ENCODE data around the gene TBC1D30. TPM values are rescaled to one million over a fixed set of nuclear protein-coding genes. Genes with fewer than 3 reads are reported as not detected.

Gene TBC1D30
- total RNA-seq, 1 donor from 2014 or later, result 3.4 TPM

GRCh38 chr12:64895526-64895925, 71.1 kb downstream of the TBC1D30 start:
- H3K4me1 Mint-ChIP-seq (ENCODE audit: low read depth), result peaks cover 2% of the 10 kb centered on the region
- H3K36me3 Mint-ChIP-seq (ENCODE audit: insufficient read depth), result no peaks in the 10 kb centered on the region

GRCh38 chr12:64900540-64900939, 76.1 kb downstream of the TBC1D30 start:
- no peak overlapping the region for H3K27ac Mint-ChIP-seq
- no peaks in the 10 kb centered on the region for H3K36me3 Mint-ChIP-seq (ENCODE audit: insufficient read depth)
- no peaks in the 10 kb centered on the region for H3K9me3 Mint-ChIP-seq (ENCODE audit: low read depth)
- TF ChIP-seq CTCF (IDR thresholded peaks at IDR 0.05; ENCODE audit: unreplicated experiment), result no peak
- no peaks in the 10 kb centered on the region for H3K4me1 Mint-ChIP-seq (ENCODE audit: low read depth)
- peaks cover 3% of the 10 kb centered on the region for H3K27me3 Mint-ChIP-seq
- no peak for DNase-seq (ENCODE audit: low spot score, unreplicated experiment)
- no peak overlapping the region for H3K4me3 Mint-ChIP-seq (ENCODE audit: low read depth)

More at GRCh38 chr12:64895526-64895925, 71.1 kb downstream of the TBC1D30 start:
- H3K9me3 Mint-ChIP-seq (ENCODE audit: low read depth), result no peaks in the 10 kb centered on the region
- H3K27me3 Mint-ChIP-seq, result peaks cover 3% of the 10 kb centered on the region
- no peak overlapping the region for H3K27ac Mint-ChIP-seq
- no peak overlapping the region for H3K4me3 Mint-ChIP-seq (ENCODE audit: low read depth)
- no peak for TF ChIP-seq CTCF (IDR thresholded peaks at IDR 0.05; ENCODE audit: unreplicated experiment)
- no peak for DNase-seq (ENCODE audit: low spot score, unreplicated experiment)

- H3K27me3 Mint-ChIP-seq, result peaks cover 10% of the 10 kb centered on the region
- H3K4me1 Mint-ChIP-seq (ENCODE audit: low read depth), result no peaks in the 10 kb centered on the region
- no peak for TF ChIP-seq CTCF (IDR thresholded peaks at IDR 0.05; ENCODE audit: unreplicated experiment)
- H3K9me3 Mint-ChIP-seq (ENCODE audit: low read depth), result no peaks in the 10 kb centered on the region
- no peak overlapping the region for H3K4me3 Mint-ChIP-seq (ENCODE audit: low read depth)
- H3K36me3 Mint-ChIP-seq (ENCODE audit: insufficient read depth), result no peaks in the 10 kb centered on the region
- no peak overlapping the region for H3K27ac Mint-ChIP-seq
- DNase-seq (ENCODE audit: low spot score, unreplicated experiment), result no peak
Observed at GRCh38 chr12:64903479-64904152, 79.2 kb downstream of the TBC1D30 start.

GRCh38 chr12:64907097-64907496, 82.7 kb downstream of the TBC1D30 start:
- Mint-ChIP-seq H3K27me3 (peaks cover 23% of the 10 kb centered on the region), H3K4me3 (ENCODE audit: low read depth) (no peak overlapping the region), H3K27ac (no peak overlapping the region), H3K9me3 (ENCODE audit: low read depth) (no peaks in the 10 kb centered on the region), H3K4me1 (ENCODE audit: low read depth) (peaks cover 8% of the 10 kb centered on the region), H3K36me3 (ENCODE audit: insufficient read depth) (no peaks in the 10 kb centered on the region)
- TF ChIP-seq CTCF (IDR thresholded peaks at IDR 0.05; ENCODE audit: unreplicated experiment), result no peak
- DNase-seq (ENCODE audit: low spot score, unreplicated experiment), result no peak

- Mint-ChIP-seq H3K27ac (no peak overlapping the region), H3K27me3 (peaks cover 29% of the 10 kb centered on the region)
- no peak for TF ChIP-seq CTCF (IDR thresholded peaks at IDR 0.05; ENCODE audit: unreplicated experiment)
Observed at GRCh38 chr12:64909124-64909523, 84.7 kb downstream of the TBC1D30 start.

More at GRCh38 chr12:64909124-64909523, 84.7 kb downstream of the TBC1D30 start:
- no peaks in the 10 kb centered on the region for H3K9me3 Mint-ChIP-seq (ENCODE audit: low read depth)
- H3K4me3 Mint-ChIP-seq (ENCODE audit: low read depth), result no peak overlapping the region
- H3K4me1 Mint-ChIP-seq (ENCODE audit: low read depth), result peaks cover 8% of the 10 kb centered on the region
- DNase-seq (ENCODE audit: low spot score, unreplicated experiment), result no peak
- H3K36me3 Mint-ChIP-seq (ENCODE audit: insufficient read depth), result no peaks in the 10 kb centered on the region
